ENCODE data around the gene PRR15L.

PRR15L gene

GRCh38 chr17:47970725-47971499 is 13.2 kb upstream of the PRR15L start, which contains the start of gene CDK5RAP3:
TSS of gene CDK5RAP3 (plus strand) at chr17:47971113. CDS start at chr17:47971147, 34 bp downstream.
- Histone ChIP-seq H3K27me3 (ENCODE audit: control insufficient read depth, insufficient read depth, low read length) (peaks cover 7% of the 10 kb centered on the region), H3K4me1 (ENCODE audit: control insufficient read depth, low read depth, low read length) (peaks cover 4% of the 10 kb centered on the region), H3K36me3 (ENCODE audit: control insufficient read depth, low read depth, low read length) (peaks cover 23% of the 10 kb centered on the region)

GRCh38 chr17:47969930-47970724 is 12.4 kb upstream of the PRR15L start:
- Histone ChIP-seq H3K36me3 (ENCODE audit: control insufficient read depth, low read depth, low read length) (peaks cover 17% of the 10 kb centered on the region), H3K4me3 (ENCODE audit: low read length) (peak overlapping the region; percentile 48), H3K9me3 (ENCODE audit: control insufficient read depth, low read depth, low read length) (no peaks in the 10 kb centered on the region), H3K27me3 (ENCODE audit: control insufficient read depth, insufficient read depth, low read length) (peaks cover 7% of the 10 kb centered on the region), H3K27ac (ENCODE audit: low read length) (no peak overlapping the region), H3K4me1 (ENCODE audit: control insufficient read depth, low read depth, low read length) (peaks cover 4% of the 10 kb centered on the region), H3K9ac (ENCODE audit: low read length) (no peak overlapping the region)

More at GRCh38 chr17:47970725-47971499, 13.2 kb upstream of the PRR15L start, which contains the start of gene CDK5RAP3:
- H3K4me3 ChIP-seq (ENCODE audit: low read length): peak within 1 kb of the TSS; percentile 76
- peak within 1 kb of the TSS; percentile 38 for H3K27ac ChIP-seq (ENCODE audit: low read length)
- H3K9me3 ChIP-seq (ENCODE audit: control insufficient read depth, low read depth, low read length): no peaks in the 10 kb centered on the region
- H3K9ac ChIP-seq (ENCODE audit: low read length): peak within 1 kb of the TSS; percentile 48

GRCh38 chr17:47968836-47969235 is 11.2 kb upstream of the PRR15L start:
- peaks cover 4% of the 10 kb centered on the region for H3K4me1 ChIP-seq (ENCODE audit: control insufficient read depth, low read depth, low read length)
- H3K27ac ChIP-seq (ENCODE audit: low read length): no peak overlapping the region
- no peak overlapping the region for H3K9ac ChIP-seq (ENCODE audit: low read length)
- peaks cover 6% of the 10 kb centered on the region for H3K36me3 ChIP-seq (ENCODE audit: control insufficient read depth, low read depth, low read length)
- peaks cover 7% of the 10 kb centered on the region for H3K27me3 ChIP-seq (ENCODE audit: control insufficient read depth, insufficient read depth, low read length)
- no peaks in the 10 kb centered on the region for H3K9me3 ChIP-seq (ENCODE audit: control insufficient read depth, low read depth, low read length)
- H3K4me3 ChIP-seq (ENCODE audit: low read length): no peak overlapping the region

GRCh38 chr17:47967607-47968252 is 10.0 kb upstream of the PRR15L start:
- no peak overlapping the region for H3K27ac ChIP-seq (ENCODE audit: low read length)
- H3K27me3 ChIP-seq (ENCODE audit: control insufficient read depth, insufficient read depth, low read length): peaks cover 7% of the 10 kb centered on the region
- no peaks in the 10 kb centered on the region for H3K9me3 ChIP-seq (ENCODE audit: control insufficient read depth, low read depth, low read length)
- H3K9ac ChIP-seq (ENCODE audit: low read length): no peak overlapping the region
- H3K4me1 ChIP-seq (ENCODE audit: control insufficient read depth, low read depth, low read length): peaks cover 4% of the 10 kb centered on the region
- H3K4me3 ChIP-seq (ENCODE audit: low read length): no peak overlapping the region
- no peaks in the 10 kb centered on the region for H3K36me3 ChIP-seq (ENCODE audit: control insufficient read depth, low read depth, low read length)

- Histone ChIP-seq H3K4me1 (ENCODE audit: control insufficient read depth, low read depth, low read length) (peaks cover 4% of the 10 kb centered on the region), H3K27ac (ENCODE audit: low read length) (no peak overlapping the region), H3K36me3 (ENCODE audit: control insufficient read depth, low read depth, low read length) (no peaks in the 10 kb centered on the region), H3K9me3 (ENCODE audit: control insufficient read depth, low read depth, low read length) (no peaks in the 10 kb centered on the region), H3K27me3 (ENCODE audit: control insufficient read depth, insufficient read depth, low read length) (peaks cover 7% of the 10 kb centered on the region), H3K4me3 (ENCODE audit: low read length) (no peak overlapping the region), H3K9ac (ENCODE audit: low read length) (no peak overlapping the region)
Observed at GRCh38 chr17:47966079-47966519, 8.4 kb upstream of the PRR15L start.

- Histone ChIP-seq H3K27ac (ENCODE audit: low read length) (no peak overlapping the region), H3K36me3 (ENCODE audit: control insufficient read depth, low read depth, low read length) (no peaks in the 10 kb centered on the region), H3K27me3 (ENCODE audit: control insufficient read depth, insufficient read depth, low read length) (peaks cover under 1% of the 10 kb centered on the region), H3K4me1 (ENCODE audit: control insufficient read depth, low read depth, low read length) (no peaks in the 10 kb centered on the region), H3K9ac (ENCODE audit: low read length) (no peak overlapping the region), H3K4me3 (ENCODE audit: low read length) (no peak overlapping the region), H3K9me3 (ENCODE audit: control insufficient read depth, low read depth, low read length) (no peaks in the 10 kb centered on the region)
Observed at GRCh38 chr17:47964856-47965255, 7.2 kb upstream of the PRR15L start.

GRCh38 chr17:47962901-47963300 is 5.2 kb upstream of the PRR15L start:
- H3K36me3 ChIP-seq (ENCODE audit: control insufficient read depth, low read depth, low read length): no peaks in the 10 kb centered on the region
- H3K9me3 ChIP-seq (ENCODE audit: control insufficient read depth, low read depth, low read length): no peaks in the 10 kb centered on the region
- H3K27me3 ChIP-seq (ENCODE audit: control insufficient read depth, insufficient read depth, low read length): no peaks in the 10 kb centered on the region
- peaks cover 5% of the 10 kb centered on the region for H3K4me1 ChIP-seq (ENCODE audit: control insufficient read depth, low read depth, low read length)
- no peak overlapping the region for H3K9ac ChIP-seq (ENCODE audit: low read length)
- H3K27ac ChIP-seq (ENCODE audit: low read length): no peak overlapping the region
- no peak overlapping the region for H3K4me3 ChIP-seq (ENCODE audit: low read length)

- Histone ChIP-seq H3K36me3 (ENCODE audit: control insufficient read depth, low read depth, low read length) (no peaks in the 10 kb centered on the region), H3K9ac (ENCODE audit: low read length) (no peak overlapping the region), H3K4me3 (ENCODE audit: low read length) (no peak overlapping the region), H3K4me1 (ENCODE audit: control insufficient read depth, low read depth, low read length) (peaks cover 16% of the 10 kb centered on the region), H3K27me3 (ENCODE audit: control insufficient read depth, insufficient read depth, low read length) (no peaks in the 10 kb centered on the region), H3K9me3 (ENCODE audit: control insufficient read depth, low read depth, low read length) (no peaks in the 10 kb centered on the region), H3K27ac (ENCODE audit: low read length) (no peak overlapping the region)
Observed at GRCh38 chr17:47961406-47961805, 3.7 kb upstream of the PRR15L start.

- Histone ChIP-seq H3K4me1 (ENCODE audit: control insufficient read depth, low read depth, low read length) (peaks cover 16% of the 10 kb centered on the region), H3K27ac (ENCODE audit: low read length) (no peak overlapping the region), H3K9me3 (ENCODE audit: control insufficient read depth, low read depth, low read length) (no peaks in the 10 kb centered on the region), H3K9ac (ENCODE audit: low read length) (no peak overlapping the region), H3K36me3 (ENCODE audit: control insufficient read depth, low read depth, low read length) (no peaks in the 10 kb centered on the region), H3K27me3 (ENCODE audit: control insufficient read depth, insufficient read depth, low read length) (no peaks in the 10 kb centered on the region), H3K4me3 (ENCODE audit: low read length) (no peak overlapping the region)
Observed at GRCh38 chr17:47959825-47960655, 2.4 kb upstream of the PRR15L start.

- peaks cover 16% of the 10 kb centered on the region for H3K4me1 ChIP-seq (ENCODE audit: control insufficient read depth, low read depth, low read length)
- no peaks in the 10 kb centered on the region for H3K36me3 ChIP-seq (ENCODE audit: control insufficient read depth, low read depth, low read length)
- H3K27ac ChIP-seq (ENCODE audit: low read length): no peak overlapping the region
- no peaks in the 10 kb centered on the region for H3K27me3 ChIP-seq (ENCODE audit: control insufficient read depth, insufficient read depth, low read length)
- peak overlapping the region; percentile 41 for H3K4me3 ChIP-seq (ENCODE audit: low read length)
- H3K9me3 ChIP-seq (ENCODE audit: control insufficient read depth, low read depth, low read length): no peaks in the 10 kb centered on the region
- H3K9ac ChIP-seq (ENCODE audit: low read length): no peak overlapping the region
Observed at GRCh38 chr17:47956791-47957590, 692 bp downstream of the PRR15L start.
